B cell (primary cell): Measurements from ENCODE around the gene RRN3.
"Not testable (repeated sequence)": the region's sequence is repeated elsewhere in the genome, so short reads cannot be mapped to it uniquely, and the experiment has no call there.

Experiments used
- EZH2 ChIP-seq: IDR thresholded peaks from 2 replicates; pipeline ENCODE4 v1.6.1; 2012; ENCODE audit warnings: borderline replicate concordance, low read depth, mild to moderate bottlenecking, moderate library complexity, low read length; ENCODE audit not compliant: insufficient read depth, poor library complexity, severe bottlenecking
- TF ChIP-seq, protein P1 (sequence below): fragments of 200-600 bp; IDR thresholded peaks from one replicate; pipeline ENCODE4 v1.8.0; 2022; ENCODE audit warnings: antibody characterized with exemption, mild to moderate bottlenecking

- not testable (repeated sequence) for TF ChIP-seq EZH2
- TF ChIP-seq, protein P1, sequence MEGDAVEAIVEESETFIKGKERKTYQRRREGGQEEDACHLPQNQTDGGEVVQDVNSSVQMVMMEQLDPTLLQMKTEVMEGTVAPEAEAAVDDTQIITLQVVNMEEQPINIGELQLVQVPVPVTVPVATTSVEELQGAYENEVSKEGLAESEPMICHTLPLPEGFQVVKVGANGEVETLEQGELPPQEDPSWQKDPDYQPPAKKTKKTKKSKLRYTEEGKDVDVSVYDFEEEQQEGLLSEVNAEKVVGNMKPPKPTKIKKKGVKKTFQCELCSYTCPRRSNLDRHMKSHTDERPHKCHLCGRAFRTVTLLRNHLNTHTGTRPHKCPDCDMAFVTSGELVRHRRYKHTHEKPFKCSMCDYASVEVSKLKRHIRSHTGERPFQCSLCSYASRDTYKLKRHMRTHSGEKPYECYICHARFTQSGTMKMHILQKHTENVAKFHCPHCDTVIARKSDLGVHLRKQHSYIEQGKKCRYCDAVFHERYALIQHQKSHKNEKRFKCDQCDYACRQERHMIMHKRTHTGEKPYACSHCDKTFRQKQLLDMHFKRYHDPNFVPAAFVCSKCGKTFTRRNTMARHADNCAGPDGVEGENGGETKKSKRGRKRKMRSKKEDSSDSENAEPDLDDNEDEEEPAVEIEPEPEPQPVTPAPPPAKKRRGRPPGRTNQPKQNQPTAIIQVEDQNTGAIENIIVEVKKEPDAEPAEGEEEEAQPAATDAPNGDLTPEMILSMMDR, result not testable (repeated sequence)
These were observed 49.6 kb upstream of the RRN3 start for GRCh38 chr16:15143601-15144091.
